ENCODE results near the gene CTNND2.

Gene CTNND2

GRCh38 chr5:10934783-10935355, 969.4 kb downstream of the CTNND2 start:
- no peak for DNase-seq (ENCODE audit: low read depth, low spot score)

GRCh38 chr5:10933121-10933520, 971.1 kb downstream of the CTNND2 start:
- DNase-seq (ENCODE audit: low read depth, low spot score): no peak

- DNase-seq (ENCODE audit: low read depth, low spot score): no peak
Measured at GRCh38 chr5:10932426-10932825, 971.8 kb downstream of the CTNND2 start.

GRCh38 chr5:10927608-10928007, 976.6 kb downstream of the CTNND2 start:
- DNase-seq (ENCODE audit: low read depth, low spot score): no peak

- DNase-seq (ENCODE audit: low read depth, low spot score): no peak
Measured at GRCh38 chr5:10923310-10923709, 980.9 kb downstream of the CTNND2 start.
